HL-60 (cell line): ENCODE measurements around the gene MARCHF10.

ENCODE experiments used
- DNase-seq, 2 experiments: peaks; one replicate each; pipeline ENCODE4 v3.0.0-alpha.2; 2010 to 2020; ENCODE audit warnings: low read depth in 1 of 2, low spot score in 1 of 2
- H3K27ac ChIP-seq: fragments of 250-450 bp; sonication (Bioruptor Pico); replicated peaks from 2 replicates; pipeline ENCODE4 v1.5.1; 2020; ENCODE audit warnings: mild to moderate bottlenecking, moderate library complexity
- H3K27me3 ChIP-seq: fragments of 250-450 bp; sonication (Bioruptor Pico); 2 replicates; pipeline ENCODE4 v1.5.1; 2021; ENCODE audit warnings: mild to moderate bottlenecking, moderate library complexity; ENCODE audit not compliant: insufficient read depth, poor library complexity, severe bottlenecking
- H3K4me3 ChIP-seq: replicated peaks from 2 replicates; pipeline ENCODE4 v1.5.1; 2011; ENCODE audit warnings: mild to moderate bottlenecking, control low read depth, low read length; ENCODE audit not compliant: insufficient read depth
- GABPA ChIP-seq: IDR thresholded peaks from 2 replicates; pipeline ENCODE4 v1.6.1; 2012; ENCODE audit warnings: low read depth
- POLR2AphosphoS5 ChIP-seq: IDR thresholded peaks from 2 replicates; pipeline ENCODE4 v1.6.1; 2012; ENCODE audit warnings: low read depth
- SPI1 ChIP-seq: IDR thresholded peaks from 2 replicates; pipeline ENCODE4 v1.6.1; 2012; ENCODE audit warnings: low read depth, mild to moderate bottlenecking, borderline replicate concordance
- TF ChIP-seq, protein P1 (sequence below): IDR thresholded peaks from 2 replicates; pipeline ENCODE4 v1.6.1; 2012; ENCODE audit warnings: low read depth; ENCODE audit not compliant: insufficient replicate concordance
- TF ChIP-seq, protein P2 (sequence below): IDR thresholded peaks from one replicate; pipeline ENCODE4 v1.5.1; 2011; ENCODE audit warnings: low read length, control low read depth, inconsistent platforms; ENCODE audit not compliant: insufficient read depth

The MARCHF10 gene

DNA sequence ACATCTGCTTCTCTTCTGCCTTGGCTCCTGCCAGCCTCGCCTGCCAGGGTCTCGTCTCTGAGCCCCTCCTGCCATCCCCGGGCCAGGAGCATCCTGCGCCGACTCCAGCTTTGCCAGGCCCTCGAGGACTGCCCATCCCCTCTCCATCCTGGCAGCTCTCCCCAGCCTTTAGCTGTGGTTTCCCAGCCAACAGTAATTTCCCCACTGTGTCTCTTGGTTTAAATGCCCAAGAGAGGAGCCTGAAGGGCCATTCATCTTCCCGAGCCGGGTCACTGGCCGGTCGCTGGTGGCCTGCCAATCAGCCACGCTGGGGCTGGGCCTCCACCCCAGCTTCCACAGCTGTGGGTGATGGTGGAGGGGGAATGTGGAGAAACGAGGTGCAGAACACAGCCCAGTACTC is 132.9 kb downstream of the MARCHF10 start:
- Histone ChIP-seq H3K4me3 (no peak overlapping the region), H3K27ac (no peak overlapping the region)
- DNase-seq: no peak

DNA sequence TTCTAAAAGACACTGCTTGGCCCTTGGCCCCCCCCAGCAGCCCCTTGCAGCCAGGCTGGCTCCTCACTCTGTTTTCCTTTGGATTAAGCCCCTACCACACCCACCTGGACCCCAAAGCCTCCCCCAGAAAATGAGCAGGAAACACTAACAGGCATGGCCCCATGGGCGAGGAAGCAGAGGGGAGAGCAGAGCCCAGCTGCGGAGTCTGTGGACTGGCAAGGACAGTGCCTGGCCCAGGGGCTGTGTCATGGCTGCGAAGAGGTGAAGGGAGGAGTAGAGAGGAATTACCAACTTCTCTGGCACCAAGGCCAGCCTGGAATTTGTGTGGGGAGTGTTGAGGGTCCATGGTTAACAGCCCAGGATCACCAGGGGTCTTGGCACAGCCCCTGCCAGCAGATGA is 133.3 kb downstream of the MARCHF10 start:
- TF ChIP-seq, protein P1, sequence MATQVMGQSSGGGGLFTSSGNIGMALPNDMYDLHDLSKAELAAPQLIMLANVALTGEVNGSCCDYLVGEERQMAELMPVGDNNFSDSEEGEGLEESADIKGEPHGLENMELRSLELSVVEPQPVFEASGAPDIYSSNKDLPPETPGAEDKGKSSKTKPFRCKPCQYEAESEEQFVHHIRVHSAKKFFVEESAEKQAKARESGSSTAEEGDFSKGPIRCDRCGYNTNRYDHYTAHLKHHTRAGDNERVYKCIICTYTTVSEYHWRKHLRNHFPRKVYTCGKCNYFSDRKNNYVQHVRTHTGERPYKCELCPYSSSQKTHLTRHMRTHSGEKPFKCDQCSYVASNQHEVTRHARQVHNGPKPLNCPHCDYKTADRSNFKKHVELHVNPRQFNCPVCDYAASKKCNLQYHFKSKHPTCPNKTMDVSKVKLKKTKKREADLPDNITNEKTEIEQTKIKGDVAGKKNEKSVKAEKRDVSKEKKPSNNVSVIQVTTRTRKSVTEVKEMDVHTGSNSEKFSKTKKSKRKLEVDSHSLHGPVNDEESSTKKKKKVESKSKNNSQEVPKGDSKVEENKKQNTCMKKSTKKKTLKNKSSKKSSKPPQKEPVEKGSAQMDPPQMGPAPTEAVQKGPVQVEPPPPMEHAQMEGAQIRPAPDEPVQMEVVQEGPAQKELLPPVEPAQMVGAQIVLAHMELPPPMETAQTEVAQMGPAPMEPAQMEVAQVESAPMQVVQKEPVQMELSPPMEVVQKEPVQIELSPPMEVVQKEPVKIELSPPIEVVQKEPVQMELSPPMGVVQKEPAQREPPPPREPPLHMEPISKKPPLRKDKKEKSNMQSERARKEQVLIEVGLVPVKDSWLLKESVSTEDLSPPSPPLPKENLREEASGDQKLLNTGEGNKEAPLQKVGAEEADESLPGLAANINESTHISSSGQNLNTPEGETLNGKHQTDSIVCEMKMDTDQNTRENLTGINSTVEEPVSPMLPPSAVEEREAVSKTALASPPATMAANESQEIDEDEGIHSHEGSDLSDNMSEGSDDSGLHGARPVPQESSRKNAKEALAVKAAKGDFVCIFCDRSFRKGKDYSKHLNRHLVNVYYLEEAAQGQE: no peak
- TF ChIP-seq GABPA: no peak
- TF ChIP-seq SPI1: no peak
- TF ChIP-seq, protein P2, sequence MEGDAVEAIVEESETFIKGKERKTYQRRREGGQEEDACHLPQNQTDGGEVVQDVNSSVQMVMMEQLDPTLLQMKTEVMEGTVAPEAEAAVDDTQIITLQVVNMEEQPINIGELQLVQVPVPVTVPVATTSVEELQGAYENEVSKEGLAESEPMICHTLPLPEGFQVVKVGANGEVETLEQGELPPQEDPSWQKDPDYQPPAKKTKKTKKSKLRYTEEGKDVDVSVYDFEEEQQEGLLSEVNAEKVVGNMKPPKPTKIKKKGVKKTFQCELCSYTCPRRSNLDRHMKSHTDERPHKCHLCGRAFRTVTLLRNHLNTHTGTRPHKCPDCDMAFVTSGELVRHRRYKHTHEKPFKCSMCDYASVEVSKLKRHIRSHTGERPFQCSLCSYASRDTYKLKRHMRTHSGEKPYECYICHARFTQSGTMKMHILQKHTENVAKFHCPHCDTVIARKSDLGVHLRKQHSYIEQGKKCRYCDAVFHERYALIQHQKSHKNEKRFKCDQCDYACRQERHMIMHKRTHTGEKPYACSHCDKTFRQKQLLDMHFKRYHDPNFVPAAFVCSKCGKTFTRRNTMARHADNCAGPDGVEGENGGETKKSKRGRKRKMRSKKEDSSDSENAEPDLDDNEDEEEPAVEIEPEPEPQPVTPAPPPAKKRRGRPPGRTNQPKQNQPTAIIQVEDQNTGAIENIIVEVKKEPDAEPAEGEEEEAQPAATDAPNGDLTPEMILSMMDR: no peak
- TF ChIP-seq POLR2AphosphoS5: no peak
- Histone ChIP-seq H3K4me3 (no peak overlapping the region), H3K27ac (no peak overlapping the region), H3K27me3 (no peaks in the 10 kb centered on the region)
- no peak for DNase-seq

More for the DNA sequence above, 132.9 kb downstream of the MARCHF10 start:
- TF ChIP-seq, protein P2: no peak
- TF ChIP-seq, protein P1: no peak
- TF ChIP-seq SPI1 (no peak), POLR2AphosphoS5 (no peak), GABPA (no peak)
- H3K27me3 ChIP-seq: no peaks in the 10 kb centered on the region

DNA sequence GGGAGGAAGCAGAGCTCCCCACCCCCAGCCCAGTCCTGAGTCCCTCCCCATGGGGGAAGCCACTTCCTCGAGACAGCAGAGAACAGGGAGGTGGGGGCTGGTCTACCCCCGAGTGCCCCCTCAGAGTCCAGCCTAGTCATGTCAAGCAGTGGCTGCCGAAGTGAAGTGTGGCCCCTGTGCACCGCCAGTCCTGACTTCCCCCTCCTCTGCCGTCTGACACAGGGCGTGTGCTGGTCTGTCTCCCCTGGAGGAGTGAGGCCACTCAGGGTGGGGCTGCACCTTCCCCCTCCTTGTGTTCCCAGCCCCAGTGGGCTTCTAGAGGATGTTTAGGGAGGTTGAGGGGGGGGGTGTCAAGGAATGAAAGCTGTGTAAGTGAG is 133.8 kb downstream of the MARCHF10 start:
- H3K4me3 ChIP-seq: no peak overlapping the region
- H3K27me3 ChIP-seq: no peaks in the 10 kb centered on the region
- H3K27ac ChIP-seq: no peak overlapping the region
- no peak for DNase-seq
- TF ChIP-seq POLR2AphosphoS5: no peak
- TF ChIP-seq, protein P1: no peak
- TF ChIP-seq, protein P2: no peak
- TF ChIP-seq GABPA: no peak
- TF ChIP-seq SPI1: no peak
